GM19395 (cell line): Measurements from ENCODE around the gene FFAR1.
"Not testable (repeated sequence)": the region's sequence is repeated elsewhere in the genome, so short reads cannot be mapped to it uniquely, and the experiment has no call there.

Experiments
- ATAC-seq: cut with Tn5 transposase; IDR thresholded peaks from one replicate; pipeline ENCODE4 v1.9.1; 2021; ENCODE audit warnings: mild to moderate bottlenecking, moderate library complexity; ENCODE audit not compliant: unreplicated experiment

FFAR1 gene

GRCh38 chr19:35359395-35359794 lies 11.7 kb downstream of the FFAR1 start:
- ATAC-seq: not testable (repeated sequence)

- ATAC-seq: not testable (repeated sequence)
Observed at GRCh38 chr19:35360081-35360480, 12.4 kb downstream of the FFAR1 start.

GRCh38 chr19:35360880-35361420 lies 13.2 kb downstream of the FFAR1 start:
- no peak for ATAC-seq

- ATAC-seq: no peak
Observed at GRCh38 chr19:35362261-35363000, 14.7 kb downstream of the FFAR1 start.

GRCh38 chr19:35363001-35363590 lies 15.4 kb downstream of the FFAR1 start:
- no peak for ATAC-seq

- no peak for ATAC-seq
Observed at GRCh38 chr19:35363711-35364425, 16.2 kb downstream of the FFAR1 start.

GRCh38 chr19:35365303-35365702 lies 17.6 kb downstream of the FFAR1 start:
- no peak for ATAC-seq

GRCh38 chr19:35368378-35368777 lies 20.7 kb downstream of the FFAR1 start:
- no peak for ATAC-seq

GRCh38 chr19:35369522-35369921 lies 21.8 kb downstream of the FFAR1 start:
- ATAC-seq: no peak

- ATAC-seq: no peak
Observed at GRCh38 chr19:35370722-35371121, 23.0 kb downstream of the FFAR1 start, which contains the start of gene GPR42. Gene GPR42 (plus strand): TSS chr19:35371068. CDS start chr19:35371360, 292 bp downstream.

GRCh38 chr19:35373492-35373891 lies 25.8 kb downstream of the FFAR1 start:
- ATAC-seq: no peak

- ATAC-seq: not testable (repeated sequence)
Observed at GRCh38 chr19:35374031-35374430, 26.3 kb downstream of the FFAR1 start.

- ATAC-seq: no peak
Observed at GRCh38 chr19:35375505-35376307, 28.0 kb downstream of the FFAR1 start.

GRCh38 chr19:35377656-35378055 lies 30.0 kb downstream of the FFAR1 start:
- no peak for ATAC-seq

- ATAC-seq: no peak
Observed at GRCh38 chr19:35378356-35378755, 30.7 kb downstream of the FFAR1 start.

GRCh38 chr19:35379545-35379944 lies 31.8 kb downstream of the FFAR1 start:
- ATAC-seq: not testable (repeated sequence)

GRCh38 chr19:35379992-35380391 lies 32.3 kb downstream of the FFAR1 start:
- ATAC-seq: no peak

- no peak for ATAC-seq
Observed at GRCh38 chr19:35380450-35381124, 32.9 kb downstream of the FFAR1 start.

- no peak for ATAC-seq
Observed at GRCh38 chr19:35381318-35381717, 33.6 kb downstream of the FFAR1 start.

GRCh38 chr19:35381926-35382325 lies 34.2 kb downstream of the FFAR1 start:
- no peak for ATAC-seq
